GM18517 (cell line): ENCODE data around the gene NARF.

Experiments
- ATAC-seq: cut with Tn5 transposase; IDR thresholded peaks from one replicate; pipeline ENCODE4 v1.9.1; 2021; ENCODE audit warnings: mild to moderate bottlenecking, moderate library complexity; ENCODE audit not compliant: unreplicated experiment

Gene NARF

GRCh38 chr17:82433560-82434215 lies 24.9 kb upstream of the NARF start:
- no peak for ATAC-seq

- no peak for ATAC-seq
Measured at GRCh38 chr17:82434216-82434565, 24.4 kb upstream of the NARF start.

DNA sequence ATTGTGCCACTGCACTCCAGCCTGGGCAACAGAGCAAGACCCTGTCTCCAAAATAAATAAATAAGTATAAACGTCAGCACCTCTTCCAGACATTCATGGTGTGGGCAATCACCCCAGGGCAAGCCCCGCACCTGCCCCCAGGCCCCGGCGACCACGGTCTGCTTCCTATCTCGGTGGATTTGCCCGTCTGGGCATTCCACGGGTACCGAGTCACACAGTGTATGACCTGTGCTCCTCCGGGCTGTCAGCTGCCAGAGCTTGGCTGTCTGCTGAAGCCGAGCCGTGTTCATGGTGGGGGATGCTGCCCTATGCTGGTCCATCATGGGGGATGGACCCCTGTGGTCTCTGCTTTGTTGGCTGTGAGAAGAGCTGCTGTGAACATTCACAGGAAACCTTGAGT lies 23.4 kb upstream of the NARF start:
- no peak for ATAC-seq

DNA sequence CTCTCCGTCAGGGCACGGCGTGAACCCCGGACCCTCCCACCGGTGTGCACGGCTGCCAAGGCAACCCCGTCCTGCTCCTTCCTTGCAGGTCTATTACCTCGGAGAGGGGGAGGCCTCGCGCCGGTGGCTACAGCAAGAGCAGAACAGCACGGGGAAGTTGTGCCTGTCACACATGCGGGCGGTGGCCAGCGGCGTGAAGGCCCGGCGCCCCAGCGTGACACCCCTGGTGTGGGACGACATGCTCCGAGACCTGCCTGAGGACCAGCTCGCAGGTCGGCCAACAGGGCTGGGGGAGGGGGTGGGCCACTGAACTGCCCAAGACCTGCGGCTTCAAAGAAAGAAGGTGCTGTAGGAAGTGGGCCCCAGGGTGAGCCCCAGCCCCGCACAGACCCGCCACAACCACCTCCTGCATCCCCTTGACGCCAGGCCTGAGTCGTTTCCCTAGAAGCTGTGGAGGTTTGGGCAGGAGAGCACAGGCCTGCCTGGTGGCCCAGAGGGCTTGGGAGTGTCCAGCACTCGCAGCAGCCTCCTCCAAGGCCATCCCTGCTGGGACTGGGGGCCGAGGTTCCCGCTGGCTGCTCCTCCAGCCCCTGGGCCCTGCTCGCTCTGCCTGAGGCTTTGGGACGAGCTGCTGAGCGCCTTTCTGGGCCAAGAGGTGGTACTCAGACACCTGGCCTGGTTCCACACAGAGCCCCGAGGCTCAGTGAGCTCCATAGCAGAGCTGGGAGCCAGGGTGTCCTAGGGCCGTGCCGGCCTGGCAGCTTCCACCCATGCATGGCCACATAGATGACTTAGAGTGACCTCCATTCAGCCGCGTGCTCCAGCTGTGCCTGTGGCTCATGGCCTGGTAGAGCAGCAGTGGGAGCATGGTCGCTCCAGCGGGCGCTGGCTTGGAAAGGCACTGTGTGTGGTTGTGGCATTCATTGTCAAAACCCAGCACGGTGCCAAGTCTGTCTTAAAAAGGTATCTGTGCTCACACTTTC lies 22.6 kb upstream of the NARF start:
- no peak for ATAC-seq

- ATAC-seq, result no peak
Measured at GRCh38 chr17:82436601-82437324, 21.8 kb upstream of the NARF start.

GRCh38 chr17:82437325-82437668 lies 21.2 kb upstream of the NARF start:
- ATAC-seq, result no peak

GRCh38 chr17:82438401-82439193 lies 19.9 kb upstream of the NARF start:
- ATAC-seq, result no peak

GRCh38 chr17:82439194-82439828 lies 19.2 kb upstream of the NARF start:
- no peak for ATAC-seq

- ATAC-seq, result no peak
Measured at GRCh38 chr17:82439829-82440365, 18.6 kb upstream of the NARF start.

DNA sequence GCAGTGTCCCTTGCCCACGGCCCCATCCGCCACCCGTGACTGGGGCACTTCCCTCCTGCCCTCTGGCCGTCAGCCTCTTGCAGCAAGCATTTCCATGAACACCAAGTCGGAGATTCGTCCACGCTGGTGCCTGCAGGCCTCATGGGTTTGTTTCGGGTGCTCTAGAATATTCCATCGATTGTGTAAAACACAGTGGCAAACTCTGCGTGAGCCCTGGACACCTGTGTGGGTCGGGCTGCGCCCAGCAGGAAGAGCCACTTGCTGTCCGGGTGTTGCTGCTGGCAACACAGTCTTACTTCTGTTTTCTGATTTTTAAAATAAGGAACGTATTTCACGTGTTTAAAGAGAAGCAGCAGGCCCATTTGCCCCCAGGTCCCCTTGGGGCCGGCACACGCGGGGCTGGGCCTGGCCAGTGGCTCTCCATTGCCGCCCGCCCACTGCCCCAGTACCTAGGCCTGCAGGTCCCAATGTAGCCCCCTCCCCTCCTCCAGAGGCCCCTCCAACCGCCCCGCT lies 18.0 kb upstream of the NARF start:
- no peak for ATAC-seq

DNA sequence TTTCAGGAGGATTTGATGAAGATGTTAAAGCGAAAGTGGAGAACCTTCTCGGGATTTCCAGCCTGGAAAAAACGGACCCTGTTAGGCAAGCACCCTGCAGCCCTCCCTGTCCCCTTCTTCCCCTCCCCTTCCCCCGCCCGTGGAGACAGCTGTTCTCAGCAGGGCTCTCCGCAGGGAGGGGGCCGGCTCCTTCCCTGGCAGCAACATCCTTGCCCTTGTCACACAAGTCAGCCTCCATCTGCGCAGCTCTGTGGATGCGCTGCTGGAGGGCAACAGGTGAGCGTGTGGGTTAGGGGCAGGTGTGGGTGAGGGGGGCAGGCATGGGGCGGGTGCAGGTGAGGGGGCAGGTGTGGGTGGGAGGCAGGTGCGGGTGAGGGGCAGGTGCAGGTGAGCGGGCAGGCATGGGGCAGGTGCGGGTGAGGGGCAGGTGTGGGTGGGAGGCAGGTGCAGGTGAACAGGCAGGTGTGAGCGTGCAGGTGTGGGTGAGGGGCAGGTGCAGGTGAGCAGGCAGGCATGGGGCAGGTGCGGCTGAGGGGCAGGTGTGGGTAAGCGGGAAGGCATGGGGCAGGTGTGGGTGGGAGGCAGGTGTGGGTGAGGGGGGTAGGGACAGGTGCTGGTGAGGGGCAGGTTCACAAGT lies 17.4 kb upstream of the NARF start:
- no peak for ATAC-seq

DNA sequence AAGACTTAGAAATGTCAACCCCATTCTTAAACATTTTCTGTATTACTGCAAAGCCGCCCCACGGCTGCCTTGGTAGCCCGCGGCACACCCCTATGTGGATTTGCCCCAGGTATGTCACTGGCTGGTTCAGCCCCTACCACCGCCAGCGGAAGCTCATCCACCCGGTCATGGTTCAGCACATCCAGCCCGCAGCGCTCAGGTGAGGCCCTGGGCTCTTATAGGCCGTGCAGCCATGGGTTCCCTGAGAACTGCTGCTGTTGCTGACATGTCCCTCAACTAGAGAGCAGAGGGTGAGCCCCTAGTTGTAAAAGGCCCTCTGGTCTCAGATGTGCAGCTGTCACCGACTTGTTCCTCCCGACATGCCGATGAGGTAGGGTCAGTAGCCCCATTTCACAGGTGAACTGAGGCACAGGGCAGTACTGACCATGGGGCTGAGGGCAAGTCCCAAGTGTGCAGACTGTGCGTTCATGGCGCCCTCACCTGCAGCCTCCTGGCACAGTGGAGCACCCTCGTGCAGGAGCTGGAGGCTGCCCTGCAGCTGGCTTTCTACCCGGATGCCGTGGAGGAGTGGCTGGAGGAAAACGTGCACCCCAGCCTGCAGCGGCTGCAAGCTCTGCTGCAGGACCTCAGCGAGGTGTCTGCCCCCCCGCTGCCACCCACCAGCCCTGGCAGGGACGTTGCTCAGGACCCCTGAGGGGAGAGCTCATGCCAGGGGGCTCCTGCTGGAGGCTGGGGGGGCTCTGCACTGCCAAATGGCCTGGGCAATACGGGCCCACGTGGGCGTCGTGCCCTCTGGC lies 16.7 kb upstream of the NARF start:
- ATAC-seq, result no peak

DNA sequence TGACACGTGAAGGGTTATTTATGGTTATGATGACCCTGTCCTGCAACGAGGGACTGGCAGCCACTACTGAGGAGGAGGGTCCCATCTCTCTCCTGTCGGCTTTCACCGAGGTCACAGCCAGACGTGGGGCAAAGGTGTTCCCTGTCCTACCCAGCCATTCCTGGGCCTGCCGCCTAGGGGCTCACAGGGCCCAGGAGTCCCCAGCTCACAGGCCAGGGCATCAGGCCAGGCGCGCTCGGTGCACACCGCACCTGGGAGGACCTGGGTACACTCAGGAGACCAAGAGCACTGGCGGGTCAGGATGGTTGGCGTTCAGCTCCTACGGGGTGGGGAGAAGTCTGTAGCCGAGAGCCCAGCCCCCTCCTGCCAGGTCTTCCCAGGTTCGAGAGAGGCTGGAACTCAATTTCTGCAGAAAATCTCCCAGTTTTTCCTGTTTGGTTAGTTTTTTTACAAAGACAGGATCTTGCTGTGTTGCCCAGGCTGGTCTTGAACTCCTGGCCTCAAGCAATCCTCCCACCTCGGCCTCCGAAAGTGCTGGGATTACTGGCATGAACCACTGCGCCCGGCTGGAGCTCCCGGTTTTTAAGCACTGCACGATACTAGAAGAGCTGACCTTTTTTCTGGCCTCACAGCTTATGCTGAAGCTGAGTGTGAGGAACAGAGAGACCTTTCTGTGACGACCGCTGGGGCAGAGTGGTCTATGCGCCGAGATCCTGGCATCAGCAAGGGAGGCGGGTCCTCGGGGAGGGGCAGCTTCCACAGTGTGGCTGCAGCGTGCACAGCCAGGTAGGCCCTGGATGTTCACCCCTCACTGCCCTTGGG lies 15.7 kb upstream of the NARF start:
- ATAC-seq, result no peak

DNA sequence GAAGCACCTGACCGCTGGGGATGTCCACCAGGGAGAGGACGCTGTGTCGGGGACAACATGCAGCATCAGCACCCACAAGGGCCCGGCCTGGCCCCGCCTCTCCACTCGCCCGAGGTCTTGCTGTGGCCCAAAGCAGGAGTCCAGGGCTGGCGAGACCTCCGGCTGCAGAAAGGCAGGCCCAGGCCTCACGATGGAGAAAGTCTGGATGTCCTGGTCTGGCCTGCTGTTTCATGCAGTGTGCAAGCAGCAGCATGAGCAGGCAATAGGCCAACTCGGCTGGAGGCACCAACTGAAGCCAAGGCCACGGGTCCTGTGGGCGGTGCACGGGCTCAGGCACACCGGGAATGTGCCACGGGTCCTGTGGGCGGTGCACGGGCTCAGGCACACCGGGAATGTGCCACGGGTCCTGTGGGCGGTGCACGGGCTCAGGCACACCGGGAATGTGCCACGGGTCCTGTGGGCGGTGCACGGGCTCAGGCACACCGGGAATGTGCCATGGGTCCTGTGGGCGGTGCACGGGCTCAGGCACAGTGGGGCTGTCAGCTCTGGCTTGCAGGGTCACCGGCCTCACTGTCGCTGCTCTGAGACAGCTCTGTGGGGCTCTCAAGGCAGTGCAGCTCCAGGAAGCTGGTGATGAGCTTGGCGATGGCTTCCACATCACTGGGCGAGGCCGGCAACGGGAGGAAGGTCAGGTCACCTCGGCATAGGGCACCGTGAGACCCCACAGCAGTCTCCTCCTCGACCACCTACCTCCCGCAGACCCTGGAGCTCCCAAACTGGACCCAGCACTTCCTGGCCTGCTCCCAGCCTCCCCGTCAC lies 14.9 kb upstream of the NARF start:
- no peak for ATAC-seq

- ATAC-seq, result no peak
Measured at GRCh38 chr17:82444284-82444893, 14.2 kb upstream of the NARF start.

GRCh38 chr17:82444941-82445521 lies 13.5 kb upstream of the NARF start:
- no peak for ATAC-seq
